Liver (tissue), 9 donors: ENCODE results near the gene SRCAP. TPM values are rescaled to one million over a fixed set of nuclear protein-coding genes. Genes with fewer than 3 reads are reported as not detected.
A peak's percentile ranks its signal among the peaks of the same experiment; 100 is the strongest.

Experiments used
- DNase-seq: peaks from one replicate; pipeline ENCODE4 v3.0.0-alpha.2; 2017; ENCODE audit warnings: low spot score
- H3K27ac ChIP-seq, 2 donors: one replicate each; pipeline ENCODE4 v1.7.0; 2013; ENCODE audit warnings: inconsistent platforms in 2 of 2, low read length in 2 of 2, control low read depth in 1 of 2, low read depth in 1 of 2, mild to moderate bottlenecking in 1 of 2
- H3K27me3 ChIP-seq, 4 donors: one replicate each; pipeline versions ENCODE4 v1.6.1 to v1.7.0; 2013; ENCODE audit warnings: low read length in 3 of 4, inconsistent platforms in 1 of 4, mild to moderate bottlenecking in 1 of 4, moderate library complexity in 1 of 4; ENCODE audit not compliant: control insufficient read depth in 4 of 4, insufficient read depth in 4 of 4
- H3K36me3 ChIP-seq, 4 donors: one replicate each; pipeline versions ENCODE4 v1.6.1 to v1.7.0; 2013; ENCODE audit warnings: low read length in 3 of 4, mild to moderate bottlenecking in 3 of 4, low read depth in 1 of 4, moderate library complexity in 1 of 4; ENCODE audit not compliant: control insufficient read depth in 4 of 4, insufficient read depth in 3 of 4
- H3K4me1 ChIP-seq, 4 donors: one replicate each; pipeline versions ENCODE4 v1.6.1 to v1.7.0; 2013; ENCODE audit warnings: low read length in 3 of 4, mild to moderate bottlenecking in 3 of 4, moderate library complexity in 1 of 4; ENCODE audit not compliant: control insufficient read depth in 4 of 4, insufficient read depth in 4 of 4
- H3K4me3 ChIP-seq, 3 donors: one replicate each; pipeline versions ENCODE4 v1.6.1 to v1.7.0; 2013; ENCODE audit warnings: low read length in 3 of 3, control low read depth in 1 of 3, low read depth in 1 of 3, mild to moderate bottlenecking in 1 of 3
- H3K9ac ChIP-seq, 2 donors: one replicate each; pipeline ENCODE4 v1.7.0; 2013; ENCODE audit warnings: low read length in 2 of 2, mild to moderate bottlenecking in 2 of 2, moderate library complexity in 2 of 2, control low read depth in 1 of 2, low read depth in 1 of 2
- H3K9me3 ChIP-seq, 4 donors: one replicate each; pipeline versions ENCODE4 v1.6.1 to v1.7.0; 2013; ENCODE audit warnings: low read length in 3 of 4; ENCODE audit not compliant: control insufficient read depth in 4 of 4
- ATF3 ChIP-seq: IDR thresholded peaks from 2 replicates; pipeline ENCODE4 v1.6.1; 2016; ENCODE audit warnings: antibody characterized with exemption
- EGR1 ChIP-seq, 2 donors: IDR thresholded peaks; 2 replicates each; pipeline ENCODE4 v1.6.1; 2016 to 2018; ENCODE audit warnings: antibody characterized with exemption in 2 of 2, low read depth in 2 of 2
- FOXA1 ChIP-seq: IDR thresholded peaks from 2 replicates; pipeline ENCODE4 v1.6.1; 2016; ENCODE audit warnings: antibody characterized with exemption
- FOXA2 ChIP-seq: IDR thresholded peaks from 2 replicates; pipeline ENCODE4 v1.6.1; 2016; ENCODE audit warnings: antibody characterized with exemption
- GABPA ChIP-seq, 2 donors: IDR thresholded peaks in 1 of 2; conservative IDR thresholded peaks in 1 of 2; 2 replicates each; pipeline ENCODE4 v1.6.1; 2016; ENCODE audit warnings: antibody characterized with exemption in 2 of 2, mild to moderate bottlenecking in 1 of 2, moderate library complexity in 1 of 2
- HNF4A ChIP-seq, 2 donors: conservative IDR thresholded peaks; 2 replicates each; pipeline ENCODE4 v1.6.1; 2016; ENCODE audit warnings: antibody characterized with exemption in 2 of 2, mild to moderate bottlenecking in 2 of 2
- HNF4G ChIP-seq: IDR thresholded peaks from 2 replicates; pipeline ENCODE4 v1.6.1; 2016; ENCODE audit warnings: antibody characterized with exemption
- JUND ChIP-seq, 2 donors: IDR thresholded peaks; 2 replicates each; pipeline ENCODE4 v1.6.1; 2016; ENCODE audit warnings: antibody characterized with exemption in 2 of 2
- MAX ChIP-seq: IDR thresholded peaks from 2 replicates; pipeline ENCODE4 v1.6.1; 2016; ENCODE audit warnings: antibody characterized with exemption
- NR2F2 ChIP-seq: IDR thresholded peaks from 2 replicates; pipeline ENCODE4 v1.6.1; 2016; ENCODE audit warnings: antibody characterized with exemption
- RAD21 ChIP-seq, 2 donors: IDR thresholded peaks; 2 replicates each; pipeline ENCODE4 v1.6.1; 2016; ENCODE audit warnings: antibody characterized with exemption in 2 of 2, mild to moderate bottlenecking in 2 of 2
- RXRA ChIP-seq, 2 donors: IDR thresholded peaks; 2 replicates each; pipeline ENCODE4 v1.6.1; 2017 to 2018; ENCODE audit warnings: antibody characterized with exemption in 2 of 2, mild to moderate bottlenecking in 1 of 2
- SP1 ChIP-seq: IDR thresholded peaks from 2 replicates; pipeline ENCODE4 v1.6.1; 2018; ENCODE audit warnings: antibody characterized with exemption, mild to moderate bottlenecking
- TAF1 ChIP-seq: conservative IDR thresholded peaks from 2 replicates; pipeline ENCODE4 v1.6.1; 2016; ENCODE audit warnings: antibody characterized with exemption, mild to moderate bottlenecking
- YY1 ChIP-seq: IDR thresholded peaks from 2 replicates; pipeline ENCODE4 v1.6.1; 2016; ENCODE audit warnings: antibody characterized with exemption, mild to moderate bottlenecking
- ZBTB33 ChIP-seq: IDR thresholded peaks from 2 replicates; pipeline ENCODE4 v1.6.1; 2016; ENCODE audit warnings: antibody characterized with exemption
- WGBS: extraction: QIAGEN DNeasy Blood & Tissue Kit; methylation state at CpG from one replicate; pipeline ENCODE4 v1.1.7; 2013; 5-methylcytosine and 5-hydroxymethylcytosine counted together
- polyA plus RNA-seq, 2 donors: library from polyadenylated mRNA; stranded (reverse) in 1 of 2; unstranded in 1 of 2; fragments of 200-250 nt in 1 of 2; fragments of >200 nt in 1 of 2; fragmentation: Nextera tagmentation in 1 of 2; extraction: Ambion mirVana in 1 of 2; gene quantifications; one replicate each; pipeline versions ENCODE4 v1.2.1 to v1.2.3, GENCODE V29; 2013 to 2015
- total RNA-seq, 2 donors: library from RNA; depleted of rRNA; stranded (reverse); fragments of >200 nt; gene quantifications; one replicate each; pipeline ENCODE4 v1.2.3, GENCODE V29; 2014
- TF ChIP-seq, protein P1 (sequence below): fragments of 150-350 bp; IDR thresholded peaks from 2 replicates; pipeline ENCODE4 v1.5.1; 2017; ENCODE audit warnings: improper control_type of control experiment, low read depth, low read length; ENCODE audit not compliant: missing input control
- TF ChIP-seq, protein P2 (sequence below): IDR thresholded peaks from 2 replicates; pipeline ENCODE4 v1.6.1; 2016; ENCODE audit warnings: antibody characterized with exemption, mild to moderate bottlenecking
- donor health status: healthy.
- donor health status: healthy.
- donor health status: healthy.
- donor health status: healthy.
- donor health status: healthy.

The SRCAP gene
- total and polyA plus RNA-seq, 4 donors: 7.6 to 27.7 (median 17.7) TPM

DNA sequence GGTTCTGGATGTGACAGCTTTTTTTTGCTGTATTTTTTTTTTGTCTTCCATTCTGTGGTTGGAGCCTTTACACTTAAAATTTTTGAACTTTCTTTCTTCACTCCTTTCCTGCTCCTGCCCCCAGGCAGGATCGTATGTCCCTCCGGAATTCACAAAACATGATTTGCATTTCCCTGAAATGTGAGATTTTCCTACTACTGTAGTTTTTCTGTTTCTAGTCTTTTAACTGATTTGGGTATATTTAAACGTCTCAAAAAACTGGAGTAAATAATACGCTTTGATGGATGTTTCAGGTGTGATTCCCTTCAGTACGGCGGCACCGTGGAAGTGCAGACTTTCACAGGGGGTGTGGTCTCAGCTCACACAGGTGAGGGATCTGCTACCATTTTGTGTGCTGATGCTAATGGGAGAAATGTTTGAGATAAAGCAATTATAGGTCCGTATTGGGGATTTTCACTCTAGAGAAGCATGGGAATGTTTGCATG is 686 bp downstream of the SRCAP start:
- DNase-seq: no peak
- WGBS: 33% methylated on average over 8 of the region's 8 CpGs
- Histone ChIP-seq H3K4me3 (peak overlapping the region; percentile 60 to 82 (median 81)), H3K27ac (peak overlapping the region; percentile 100), H3K9ac (peak overlapping the region; percentile 49 to 53), H3K9me3 (no peaks in the 10 kb centered on the region), H3K36me3 (peaks cover 10 to 28% (median 19%) of the 10 kb centered on the region in 4 donors), H3K27me3 (no peaks in the 10 kb centered on the region), H3K4me1 (peaks cover 0 to 24% (median 20%) of the 10 kb centered on the region in 4 donors)
- TF ChIP-seq HNF4G (no peak), YY1 (no peak), HNF4A (conservative IDR thresholded peaks at IDR 0.05) (no peak), JUND (IDR thresholded peaks at IDR 0.05) (no peak), ATF3 (no peak)
- TF ChIP-seq, protein P1, sequence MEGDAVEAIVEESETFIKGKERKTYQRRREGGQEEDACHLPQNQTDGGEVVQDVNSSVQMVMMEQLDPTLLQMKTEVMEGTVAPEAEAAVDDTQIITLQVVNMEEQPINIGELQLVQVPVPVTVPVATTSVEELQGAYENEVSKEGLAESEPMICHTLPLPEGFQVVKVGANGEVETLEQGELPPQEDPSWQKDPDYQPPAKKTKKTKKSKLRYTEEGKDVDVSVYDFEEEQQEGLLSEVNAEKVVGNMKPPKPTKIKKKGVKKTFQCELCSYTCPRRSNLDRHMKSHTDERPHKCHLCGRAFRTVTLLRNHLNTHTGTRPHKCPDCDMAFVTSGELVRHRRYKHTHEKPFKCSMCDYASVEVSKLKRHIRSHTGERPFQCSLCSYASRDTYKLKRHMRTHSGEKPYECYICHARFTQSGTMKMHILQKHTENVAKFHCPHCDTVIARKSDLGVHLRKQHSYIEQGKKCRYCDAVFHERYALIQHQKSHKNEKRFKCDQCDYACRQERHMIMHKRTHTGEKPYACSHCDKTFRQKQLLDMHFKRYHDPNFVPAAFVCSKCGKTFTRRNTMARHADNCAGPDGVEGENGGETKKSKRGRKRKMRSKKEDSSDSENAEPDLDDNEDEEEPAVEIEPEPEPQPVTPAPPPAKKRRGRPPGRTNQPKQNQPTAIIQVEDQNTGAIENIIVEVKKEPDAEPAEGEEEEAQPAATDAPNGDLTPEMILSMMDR: no peak
- TF ChIP-seq, protein P2, sequence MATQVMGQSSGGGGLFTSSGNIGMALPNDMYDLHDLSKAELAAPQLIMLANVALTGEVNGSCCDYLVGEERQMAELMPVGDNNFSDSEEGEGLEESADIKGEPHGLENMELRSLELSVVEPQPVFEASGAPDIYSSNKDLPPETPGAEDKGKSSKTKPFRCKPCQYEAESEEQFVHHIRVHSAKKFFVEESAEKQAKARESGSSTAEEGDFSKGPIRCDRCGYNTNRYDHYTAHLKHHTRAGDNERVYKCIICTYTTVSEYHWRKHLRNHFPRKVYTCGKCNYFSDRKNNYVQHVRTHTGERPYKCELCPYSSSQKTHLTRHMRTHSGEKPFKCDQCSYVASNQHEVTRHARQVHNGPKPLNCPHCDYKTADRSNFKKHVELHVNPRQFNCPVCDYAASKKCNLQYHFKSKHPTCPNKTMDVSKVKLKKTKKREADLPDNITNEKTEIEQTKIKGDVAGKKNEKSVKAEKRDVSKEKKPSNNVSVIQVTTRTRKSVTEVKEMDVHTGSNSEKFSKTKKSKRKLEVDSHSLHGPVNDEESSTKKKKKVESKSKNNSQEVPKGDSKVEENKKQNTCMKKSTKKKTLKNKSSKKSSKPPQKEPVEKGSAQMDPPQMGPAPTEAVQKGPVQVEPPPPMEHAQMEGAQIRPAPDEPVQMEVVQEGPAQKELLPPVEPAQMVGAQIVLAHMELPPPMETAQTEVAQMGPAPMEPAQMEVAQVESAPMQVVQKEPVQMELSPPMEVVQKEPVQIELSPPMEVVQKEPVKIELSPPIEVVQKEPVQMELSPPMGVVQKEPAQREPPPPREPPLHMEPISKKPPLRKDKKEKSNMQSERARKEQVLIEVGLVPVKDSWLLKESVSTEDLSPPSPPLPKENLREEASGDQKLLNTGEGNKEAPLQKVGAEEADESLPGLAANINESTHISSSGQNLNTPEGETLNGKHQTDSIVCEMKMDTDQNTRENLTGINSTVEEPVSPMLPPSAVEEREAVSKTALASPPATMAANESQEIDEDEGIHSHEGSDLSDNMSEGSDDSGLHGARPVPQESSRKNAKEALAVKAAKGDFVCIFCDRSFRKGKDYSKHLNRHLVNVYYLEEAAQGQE: no peak

DNA sequence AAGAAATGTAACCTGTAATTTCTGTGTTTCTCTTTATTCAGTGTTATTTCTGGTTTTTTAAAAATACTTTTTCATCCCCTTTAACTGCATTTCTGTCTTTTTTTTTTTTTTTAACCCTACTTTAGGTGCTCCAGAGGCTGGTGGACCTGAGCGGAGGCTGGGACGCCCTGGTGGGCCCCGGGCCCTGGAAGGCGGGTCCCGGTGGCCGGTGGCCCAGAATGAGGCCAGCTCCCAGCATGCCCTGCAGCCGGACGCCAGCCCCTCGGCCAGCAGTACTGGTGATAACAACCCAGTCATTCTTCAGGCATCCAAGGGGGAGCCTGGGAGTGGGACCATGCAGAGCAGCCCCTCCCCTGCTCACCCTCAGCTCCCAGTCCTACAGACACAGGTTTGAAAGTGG is 1.5 kb downstream of the SRCAP start:
- 63% methylated on average over 9 of the region's 9 CpGs for WGBS
- H3K27me3 ChIP-seq: no peaks in the 10 kb centered on the region
- H3K9me3 ChIP-seq: no peaks in the 10 kb centered on the region
- peaks cover 0 to 24% (median 20%) of the 10 kb centered on the region in 4 donors for H3K4me1 ChIP-seq
- H3K27ac ChIP-seq: no peak overlapping the region
- no peak for DNase-seq
- peaks cover 15 to 33% (median 23%) of the 10 kb centered on the region in 4 donors for H3K36me3 ChIP-seq
- no peak overlapping the region for H3K4me3 ChIP-seq
- H3K9ac ChIP-seq: no peak overlapping the region
- TF ChIP-seq HNF4A (conservative IDR thresholded peaks at IDR 0.05) (no peak), RAD21 (IDR thresholded peaks at IDR 0.05) (no peak), JUND (IDR thresholded peaks at IDR 0.05) (no peak), YY1 (no peak), FOXA1 (no peak), ZBTB33 (no peak), FOXA2 (no peak), GABPA (IDR thresholded peaks at IDR 0.05 in 1 of 2, conservative IDR thresholded peaks at IDR 0.05 in 1 of 2) (no peak), SP1 (no peak), TAF1 (no peak), MAX (no peak), ATF3 (no peak), EGR1 (IDR thresholded peaks at IDR 0.05; ENCODE audit: low read depth in 2 of 2) (no peak), RXRA (IDR thresholded peaks at IDR 0.05) (no peak), NR2F2 (no peak)
- TF ChIP-seq, protein P2: no peak
- TF ChIP-seq, protein P1: no peak
